Skeletal muscle satellite cell (primary cell): ENCODE measurements around the gene AIFM1.
"Not testable (repeated sequence)": the region's sequence is repeated elsewhere in the genome, so short reads cannot be mapped to it uniquely, and the experiment has no call there.

Experiments
- H3K27me3 ChIP-seq: 2 replicates; pipeline ENCODE4 v1.7.0; 2013; ENCODE audit warnings: low read length; ENCODE audit not compliant: control insufficient read depth, insufficient read depth
- H3K36me3 ChIP-seq: 2 replicates; pipeline ENCODE4 v1.7.0; 2013; ENCODE audit warnings: mild to moderate bottlenecking, control low read depth, low read length; ENCODE audit not compliant: insufficient read depth
- H3K4me1 ChIP-seq: 2 replicates; pipeline ENCODE4 v1.7.0; 2013; ENCODE audit warnings: low read length; ENCODE audit not compliant: control insufficient read depth, insufficient read depth
- H3K4me2 ChIP-seq: 2 replicates; pipeline ENCODE4 v1.7.0; 2013; ENCODE audit warnings: mild to moderate bottlenecking, low read length
- H3K4me3 ChIP-seq: 2 replicates; pipeline ENCODE4 v1.7.0; 2013; ENCODE audit warnings: low read length
- H3K9ac ChIP-seq: 2 replicates; pipeline ENCODE4 v1.7.0; 2013; ENCODE audit warnings: mild to moderate bottlenecking, low read depth, low read length, moderate library complexity
- H3K9me3 ChIP-seq: replicated peaks from 2 replicates; pipeline ENCODE4 v1.7.0; 2013; ENCODE audit warnings: mild to moderate bottlenecking, control low read depth, low read length

The AIFM1 gene

GRCh38 chrX:130115119-130115885, 50.3 kb downstream of the AIFM1 start:
- H3K27me3 ChIP-seq, H3K4me3 ChIP-seq, H3K36me3 ChIP-seq, H3K9me3 ChIP-seq, H3K4me2 ChIP-seq, H3K9ac ChIP-seq: not testable (repeated sequence)
- peaks cover 29% of the 10 kb centered on the region for H3K4me1 ChIP-seq

- no peaks in the 10 kb centered on the region for H3K36me3 ChIP-seq
- H3K9me3 ChIP-seq = no peaks in the 10 kb centered on the region
- H3K9ac ChIP-seq = no peak overlapping the region
These were observed 51.5 kb downstream of the AIFM1 start for GRCh38 chrX:130114141-130114588.

GRCh38 chrX:130111220-130112154, 54.2 kb downstream of the AIFM1 start:
- Histone ChIP-seq H3K4me3 (peak overlapping the region; percentile 60), H3K4me2 (peak overlapping the region; percentile 68), H3K4me1 (peaks cover 22% of the 10 kb centered on the region), H3K27me3 (no peaks in the 10 kb centered on the region), H3K9me3 (no peaks in the 10 kb centered on the region), H3K9ac (peak overlapping the region; percentile 60), H3K36me3 (no peaks in the 10 kb centered on the region)

More at GRCh38 chrX:130114141-130114588, 51.5 kb downstream of the AIFM1 start:
- Histone ChIP-seq H3K4me2 (no peak overlapping the region), H3K27me3 (no peaks in the 10 kb centered on the region), H3K4me1 (peaks cover 23% of the 10 kb centered on the region), H3K4me3 (no peak overlapping the region)

GRCh38 chrX:130110379-130111219, 55.0 kb downstream of the AIFM1 start, which contains the start of gene ELF4:
ELF4 (minus strand) TSS chrX:130110497; CDS start chrX:130081330, 29,167 bp downstream.
- Histone ChIP-seq H3K36me3 (no peaks in the 10 kb centered on the region), H3K4me3 (peak within 1 kb of the TSS; percentile 80), H3K4me2 (peak within 1 kb of the TSS; percentile 93), H3K9ac (peak within 1 kb of the TSS; percentile 92), H3K4me1 (peaks cover 30% of the 10 kb centered on the region), H3K27me3 (no peaks in the 10 kb centered on the region), H3K9me3 (no peaks in the 10 kb centered on the region)

GRCh38 chrX:130109429-130110378, 55.9 kb downstream of the AIFM1 start:
- Histone ChIP-seq H3K4me1 (peaks cover 30% of the 10 kb centered on the region), H3K4me2 (peak overlapping the region; percentile 93), H3K36me3 (no peaks in the 10 kb centered on the region), H3K9ac (peak overlapping the region; percentile 92), H3K4me3 (peak overlapping the region; percentile 80), H3K9me3 (no peaks in the 10 kb centered on the region), H3K27me3 (no peaks in the 10 kb centered on the region)

GRCh38 chrX:130108647-130109428, 56.8 kb downstream of the AIFM1 start:
- peak overlapping the region; percentile 80 for H3K4me3 ChIP-seq
- H3K4me2 ChIP-seq = peak overlapping the region; percentile 93
- peak overlapping the region; percentile 92 for H3K9ac ChIP-seq
- H3K9me3 ChIP-seq = no peaks in the 10 kb centered on the region
- no peaks in the 10 kb centered on the region for H3K27me3 ChIP-seq
- H3K36me3 ChIP-seq = no peaks in the 10 kb centered on the region
- peaks cover 24% of the 10 kb centered on the region for H3K4me1 ChIP-seq

- H3K4me3 ChIP-seq = no peak overlapping the region
- peak overlapping the region; percentile 27 for H3K4me2 ChIP-seq
- H3K9ac ChIP-seq = no peak overlapping the region
- H3K27me3 ChIP-seq = no peaks in the 10 kb centered on the region
- H3K36me3 ChIP-seq = no peaks in the 10 kb centered on the region
- H3K9me3 ChIP-seq = no peaks in the 10 kb centered on the region
- H3K4me1 ChIP-seq = peaks cover 22% of the 10 kb centered on the region
These were observed 59.6 kb downstream of the AIFM1 start for GRCh38 chrX:130106071-130106470.

GRCh38 chrX:130105244-130105643, 60.4 kb downstream of the AIFM1 start:
- H3K4me3 ChIP-seq = no peak overlapping the region
- H3K4me1 ChIP-seq = peaks cover 25% of the 10 kb centered on the region
- H3K4me2 ChIP-seq = no peak overlapping the region
- no peaks in the 10 kb centered on the region for H3K36me3 ChIP-seq
- no peaks in the 10 kb centered on the region for H3K27me3 ChIP-seq
- H3K9ac ChIP-seq = no peak overlapping the region
- H3K9me3 ChIP-seq = no peaks in the 10 kb centered on the region

- Histone ChIP-seq H3K4me2 (no peak overlapping the region), H3K27me3 (no peaks in the 10 kb centered on the region), H3K4me3 (no peak overlapping the region), H3K9me3 (no peaks in the 10 kb centered on the region), H3K36me3 (no peaks in the 10 kb centered on the region), H3K9ac (no peak overlapping the region), H3K4me1 (peaks cover 17% of the 10 kb centered on the region)
These were observed 62.0 kb downstream of the AIFM1 start for GRCh38 chrX:130103605-130104004.
